Coronary artery (tissue), 2 donors: ENCODE measurements around the gene DNMBP.
"Not testable (repeated sequence)": the region's sequence is repeated elsewhere in the genome, so short reads cannot be mapped to it uniquely, and the experiment has no call there.

ENCODE experiments used
- DNase-seq: peaks from one replicate; pipeline ENCODE4 v3.0.0-alpha.2; 2017; ENCODE audit warnings: low spot score
- H3K27ac ChIP-seq, 2 donors: fragments of 200-600 bp; sonication (generic); one replicate each; pipeline ENCODE4 v1.5.1; 2016 to 2019
- H3K4me3 ChIP-seq: fragments of 200-600 bp; sonication (generic); 2 replicates; pipeline ENCODE4 v1.5.1; 2016; ENCODE audit warnings: mild to moderate bottlenecking, moderate library complexity
- CTCF ChIP-seq: fragments of 200-600 bp; sonication (generic); IDR thresholded peaks from one replicate; pipeline ENCODE4 v1.5.1; 2019; ENCODE audit warnings: antibody characterized with exemption

Gene DNMBP

GRCh38 chr10:99965700-99966099 is 44.0 kb downstream of the DNMBP start:
- H3K4me3 ChIP-seq = no peak overlapping the region
- TF ChIP-seq CTCF = no peak
- no peak overlapping the region for H3K27ac ChIP-seq
- no peak for DNase-seq

GRCh38 chr10:99964791-99965190 is 45.0 kb downstream of the DNMBP start:
- Histone ChIP-seq H3K27ac (no peak overlapping the region), H3K4me3 (no peak overlapping the region)
- TF ChIP-seq CTCF = no peak
- no peak for DNase-seq

GRCh38 chr10:99963467-99964165 is 46.1 kb downstream of the DNMBP start:
- not testable (repeated sequence) for DNase-seq, H3K4me3 ChIP-seq
- H3K27ac ChIP-seq = peak overlapping the region in 1 of 2 donors; percentile 49

GRCh38 chr10:99958806-99959205 is 50.9 kb downstream of the DNMBP start:
- Histone ChIP-seq H3K27ac (no peak overlapping the region), H3K4me3 (no peak overlapping the region)
- no peak for TF ChIP-seq CTCF
- no peak for DNase-seq

GRCh38 chr10:99958302-99958701 is 51.4 kb downstream of the DNMBP start:
- Histone ChIP-seq H3K27ac (no peak overlapping the region), H3K4me3 (no peak overlapping the region)
- no peak for DNase-seq
- TF ChIP-seq CTCF = no peak

- DNase-seq, H3K27ac ChIP-seq, H3K4me3 ChIP-seq: not testable (repeated sequence)
Measured at GRCh38 chr10:99953510-99953909, 56.2 kb downstream of the DNMBP start.

GRCh38 chr10:99952799-99953198 is 56.9 kb downstream of the DNMBP start:
- Histone ChIP-seq H3K27ac (no peak overlapping the region), H3K4me3 (no peak overlapping the region)
- no peak for TF ChIP-seq CTCF
- DNase-seq = no peak

GRCh38 chr10:99946051-99946450 is 63.7 kb downstream of the DNMBP start:
- H3K4me3 ChIP-seq, DNase-seq, H3K27ac ChIP-seq: not testable (repeated sequence)

- Histone ChIP-seq H3K4me3 (no peak overlapping the region), H3K27ac (no peak overlapping the region)
- DNase-seq = no peak
- no peak for TF ChIP-seq CTCF
Measured at GRCh38 chr10:99945263-99945662, 64.5 kb downstream of the DNMBP start.
